ENCODE results near the gene SYNM. TPM values are rescaled to one million over a fixed set of nuclear protein-coding genes. Genes with fewer than 3 reads are reported as not detected.
A peak's percentile ranks its signal among the peaks of the same experiment; 100 is the strongest.
"Not testable (repeated sequence)": the region's sequence is repeated elsewhere in the genome, so short reads cannot be mapped to it uniquely, and the experiment has no call there.

SYNM gene
- total and polyA plus RNA-seq, 5 donors from 2014 or later: 0.13 to 1.8 (median 0.41) TPM; not detected in 2

GRCh38 chr15:99074446-99074845, 30.4 kb upstream of the SYNM start:
- Histone ChIP-seq H3K27me3 (ENCODE audit: control insufficient read depth, insufficient read depth, low read length) (no peaks in the 10 kb centered on the region), H3K27ac (ENCODE audit: insufficient read depth, low read length, poor library complexity, severe bottlenecking) (no peak overlapping the region), H3K36me3 (ENCODE audit: control insufficient read depth, insufficient read depth, low read length) (no peaks in the 10 kb centered on the region), H3K9me3 (ENCODE audit: control insufficient read depth in 2 of 2, low read length in 2 of 2) (no peaks in the 10 kb centered on the region), H3K4me3 (ENCODE audit: low read depth, low read length) (no peak overlapping the region), H3K4me1 (ENCODE audit: control insufficient read depth, insufficient read depth, low read length, poor library complexity, severe bottlenecking) (peaks cover 4% of the 10 kb centered on the region)
- Mint-ChIP-seq H3K4me1 (peaks cover 4 to 8% (median 7%) of the 10 kb centered on the region in 4 donors), H3K9me3 (no peaks in the 10 kb centered on the region), H3K27ac (no peak overlapping the region), H3K4me3 (peak overlapping the region in 1 of 4 donors; percentile 39), H3K27me3 (peaks cover 12% of the 10 kb centered on the region), H3K36me3 (no peaks in the 10 kb centered on the region)
- DNase-seq (no peak), ATAC-seq (ENCODE audit: low read depth in 2 of 2) (no peak)

- peaks cover 13% of the 10 kb centered on the region for H3K27me3 Mint-ChIP-seq
- H3K4me1 ChIP-seq (ENCODE audit: control insufficient read depth, insufficient read depth, low read length, poor library complexity, severe bottlenecking); ATAC-seq (ENCODE audit: low read depth in 2 of 2): not testable (repeated sequence)
These were observed 29.7 kb upstream of the SYNM start for GRCh38 chr15:99075059-99075652.

GRCh38 chr15:99076109-99076508, 28.8 kb upstream of the SYNM start:
- Mint-ChIP-seq H3K4me3 (peak overlapping the region in 3 of 4 donors; percentile 43 to 90 (median 82)), H3K27ac (no peak overlapping the region), H3K36me3 (no peaks in the 10 kb centered on the region), H3K9me3 (no peaks in the 10 kb centered on the region), H3K4me1 (peaks cover 4 to 8% (median 7%) of the 10 kb centered on the region in 4 donors), H3K27me3 (peaks cover 17% of the 10 kb centered on the region)
- Histone ChIP-seq H3K4me1 (ENCODE audit: control insufficient read depth, insufficient read depth, low read length, poor library complexity, severe bottlenecking) (peaks cover 4% of the 10 kb centered on the region), H3K9me3 (ENCODE audit: control insufficient read depth in 2 of 2, low read length in 2 of 2) (no peaks in the 10 kb centered on the region), H3K27ac (ENCODE audit: insufficient read depth, low read length, poor library complexity, severe bottlenecking) (no peak overlapping the region), H3K27me3 (ENCODE audit: control insufficient read depth, insufficient read depth, low read length) (peaks cover 2% of the 10 kb centered on the region), H3K36me3 (ENCODE audit: control insufficient read depth, insufficient read depth, low read length) (no peaks in the 10 kb centered on the region), H3K4me3 (ENCODE audit: low read depth, low read length) (peak overlapping the region; percentile 81)
- ATAC-seq (ENCODE audit: low read depth in 2 of 2) (no peak), DNase-seq (no peak)

More at GRCh38 chr15:99075059-99075652, 29.7 kb upstream of the SYNM start:
- H3K36me3 Mint-ChIP-seq; H3K27ac ChIP-seq (ENCODE audit: insufficient read depth, low read length, poor library complexity, severe bottlenecking); H3K27ac Mint-ChIP-seq; H3K9me3 ChIP-seq (ENCODE audit: control insufficient read depth in 2 of 2, low read length in 2 of 2); H3K4me1 Mint-ChIP-seq; H3K4me3 ChIP-seq (ENCODE audit: low read depth, low read length); H3K36me3 ChIP-seq (ENCODE audit: control insufficient read depth, insufficient read depth, low read length); H3K9me3 Mint-ChIP-seq; H3K27me3 ChIP-seq (ENCODE audit: control insufficient read depth, insufficient read depth, low read length); DNase-seq: not testable (repeated sequence)
- H3K4me3 Mint-ChIP-seq: peak overlapping the region in 1 of 4 donors; percentile 39

GRCh38 chr15:99076555-99077308, 28.1 kb upstream of the SYNM start:
- Histone ChIP-seq H3K36me3 (ENCODE audit: control insufficient read depth, insufficient read depth, low read length) (no peaks in the 10 kb centered on the region), H3K27me3 (ENCODE audit: control insufficient read depth, insufficient read depth, low read length) (peaks cover 2% of the 10 kb centered on the region), H3K27ac (ENCODE audit: insufficient read depth, low read length, poor library complexity, severe bottlenecking) (no peak overlapping the region), H3K4me3 (ENCODE audit: low read depth, low read length) (peak overlapping the region; percentile 81), H3K4me1 (ENCODE audit: control insufficient read depth, insufficient read depth, low read length, poor library complexity, severe bottlenecking) (peaks cover 4% of the 10 kb centered on the region), H3K9me3 (ENCODE audit: control insufficient read depth in 2 of 2, low read length in 2 of 2) (no peaks in the 10 kb centered on the region)
- H3K36me3 Mint-ChIP-seq: no peaks in the 10 kb centered on the region
- peak overlapping the region; percentile 18 to 90 (median 82) for H3K4me3 Mint-ChIP-seq
- H3K9me3 Mint-ChIP-seq: no peaks in the 10 kb centered on the region
- DNase-seq: peak; percentile 4 to 73 (median 56)
- H3K27me3 Mint-ChIP-seq: peaks cover 19% of the 10 kb centered on the region
- peak in 1 of 2 donors; percentile 70 for ATAC-seq (ENCODE audit: low read depth in 2 of 2)
- peak overlapping the region in 1 of 3 donors; percentile 63 for H3K27ac Mint-ChIP-seq
- peaks cover 4 to 8% (median 7%) of the 10 kb centered on the region in 4 donors for H3K4me1 Mint-ChIP-seq

- H3K9me3 Mint-ChIP-seq: peaks cover 0 to 1% (median 0%) of the 10 kb centered on the region in 7 donors
- DNase-seq (no peak), ATAC-seq (ENCODE audit: low read depth in 2 of 2) (no peak)
- peaks cover 14% of the 10 kb centered on the region for H3K27me3 Mint-ChIP-seq
- H3K4me3 ChIP-seq (ENCODE audit: low read depth, low read length): no peak overlapping the region
- H3K36me3 ChIP-seq (ENCODE audit: control insufficient read depth, insufficient read depth, low read length): no peaks in the 10 kb centered on the region
- H3K36me3 Mint-ChIP-seq: no peaks in the 10 kb centered on the region
- H3K4me1 ChIP-seq (ENCODE audit: control insufficient read depth, insufficient read depth, low read length, poor library complexity, severe bottlenecking): no peaks in the 10 kb centered on the region
- H3K9me3 ChIP-seq (ENCODE audit: control insufficient read depth in 2 of 2, low read length in 2 of 2): peaks cover 0 to 2% of the 10 kb centered on the region in 2 experiments
- H3K27ac Mint-ChIP-seq: no peak overlapping the region
- H3K4me1 Mint-ChIP-seq: no peaks in the 10 kb centered on the region
- peaks cover 7% of the 10 kb centered on the region for H3K27me3 ChIP-seq (ENCODE audit: control insufficient read depth, insufficient read depth, low read length)
- no peak overlapping the region for H3K4me3 Mint-ChIP-seq
- no peak overlapping the region for H3K27ac ChIP-seq (ENCODE audit: insufficient read depth, low read length, poor library complexity, severe bottlenecking)
These were observed 22.1 kb upstream of the SYNM start for GRCh38 chr15:99082798-99083197.

GRCh38 chr15:99084965-99085364, 19.9 kb upstream of the SYNM start:
- Histone ChIP-seq H3K27ac (ENCODE audit: insufficient read depth, low read length, poor library complexity, severe bottlenecking) (no peak overlapping the region), H3K36me3 (ENCODE audit: control insufficient read depth, insufficient read depth, low read length) (no peaks in the 10 kb centered on the region), H3K27me3 (ENCODE audit: control insufficient read depth, insufficient read depth, low read length) (peaks cover 7% of the 10 kb centered on the region), H3K4me1 (ENCODE audit: control insufficient read depth, insufficient read depth, low read length, poor library complexity, severe bottlenecking) (no peaks in the 10 kb centered on the region), H3K9me3 (ENCODE audit: control insufficient read depth in 2 of 2, low read length in 2 of 2) (peaks cover 0 to 2% of the 10 kb centered on the region in 2 experiments), H3K4me3 (ENCODE audit: low read depth, low read length) (no peak overlapping the region)
- Mint-ChIP-seq H3K27me3 (peaks cover 9% of the 10 kb centered on the region), H3K4me1 (no peaks in the 10 kb centered on the region), H3K9me3 (peaks cover 0 to 1% (median 0%) of the 10 kb centered on the region in 7 donors), H3K36me3 (no peaks in the 10 kb centered on the region), H3K27ac (no peak overlapping the region), H3K4me3 (no peak overlapping the region)
- no peak for DNase-seq
- no peak for ATAC-seq (ENCODE audit: low read depth in 2 of 2)

GRCh38 chr15:99085413-99086326, 19.2 kb upstream of the SYNM start:
- Histone ChIP-seq H3K27me3 (ENCODE audit: control insufficient read depth, insufficient read depth, low read length) (peaks cover 5% of the 10 kb centered on the region), H3K4me1 (ENCODE audit: control insufficient read depth, insufficient read depth, low read length, poor library complexity, severe bottlenecking) (no peaks in the 10 kb centered on the region), H3K9me3 (ENCODE audit: control insufficient read depth in 2 of 2, low read length in 2 of 2) (peaks cover 0 to 2% of the 10 kb centered on the region in 2 experiments), H3K4me3 (ENCODE audit: low read depth, low read length) (no peak overlapping the region), H3K27ac (ENCODE audit: insufficient read depth, low read length, poor library complexity, severe bottlenecking) (no peak overlapping the region), H3K36me3 (ENCODE audit: control insufficient read depth, insufficient read depth, low read length) (no peaks in the 10 kb centered on the region)
- DNase-seq (no peak), ATAC-seq (ENCODE audit: low read depth in 2 of 2) (no peak)
- Mint-ChIP-seq H3K36me3 (no peaks in the 10 kb centered on the region), H3K27ac (no peak overlapping the region), H3K4me1 (no peaks in the 10 kb centered on the region), H3K4me3 (no peak overlapping the region), H3K27me3 (peaks cover 13% of the 10 kb centered on the region), H3K9me3 (peaks cover 0 to 1% (median 0%) of the 10 kb centered on the region in 7 donors)

Data from CD4-positive, CD25-positive, alpha-beta regulatory T cell (primary cell).